Measurements from ENCODE around the gene FAM124B.

Gene FAM124B

DNA sequence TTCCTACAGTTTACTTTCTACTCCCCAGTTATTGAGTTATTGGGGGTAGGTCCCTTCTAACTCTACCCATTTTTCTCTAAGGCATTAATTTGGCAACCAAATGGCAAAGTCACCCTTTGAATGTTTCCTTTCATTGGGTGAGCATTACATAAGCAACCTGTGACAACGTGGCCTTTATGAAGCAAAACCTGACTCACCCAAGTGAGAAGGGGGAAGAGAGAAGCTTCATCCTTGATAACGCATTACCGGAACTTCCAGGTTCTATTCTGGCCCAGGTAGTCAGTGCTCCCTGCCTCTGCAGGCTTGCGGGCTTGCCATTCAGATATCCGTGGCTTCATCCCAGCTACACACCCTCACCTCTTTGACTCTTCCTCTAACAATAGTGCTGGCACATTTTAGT, 39.1 kb upstream of the FAM124B start:
- TF ChIP-seq, protein P1, sequence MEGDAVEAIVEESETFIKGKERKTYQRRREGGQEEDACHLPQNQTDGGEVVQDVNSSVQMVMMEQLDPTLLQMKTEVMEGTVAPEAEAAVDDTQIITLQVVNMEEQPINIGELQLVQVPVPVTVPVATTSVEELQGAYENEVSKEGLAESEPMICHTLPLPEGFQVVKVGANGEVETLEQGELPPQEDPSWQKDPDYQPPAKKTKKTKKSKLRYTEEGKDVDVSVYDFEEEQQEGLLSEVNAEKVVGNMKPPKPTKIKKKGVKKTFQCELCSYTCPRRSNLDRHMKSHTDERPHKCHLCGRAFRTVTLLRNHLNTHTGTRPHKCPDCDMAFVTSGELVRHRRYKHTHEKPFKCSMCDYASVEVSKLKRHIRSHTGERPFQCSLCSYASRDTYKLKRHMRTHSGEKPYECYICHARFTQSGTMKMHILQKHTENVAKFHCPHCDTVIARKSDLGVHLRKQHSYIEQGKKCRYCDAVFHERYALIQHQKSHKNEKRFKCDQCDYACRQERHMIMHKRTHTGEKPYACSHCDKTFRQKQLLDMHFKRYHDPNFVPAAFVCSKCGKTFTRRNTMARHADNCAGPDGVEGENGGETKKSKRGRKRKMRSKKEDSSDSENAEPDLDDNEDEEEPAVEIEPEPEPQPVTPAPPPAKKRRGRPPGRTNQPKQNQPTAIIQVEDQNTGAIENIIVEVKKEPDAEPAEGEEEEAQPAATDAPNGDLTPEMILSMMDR (conservative IDR thresholded peaks at IDR 0.05; ENCODE audit: low read length) = no peak
- no peak for TF ChIP-seq EZH2phosphoT487 (IDR thresholded peaks at IDR 0.05; ENCODE audit: borderline replicate concordance)
- Histone ChIP-seq H3K4me1 (ENCODE audit: insufficient read depth, low read length, poor library complexity, severe bottlenecking) (peaks cover 5% of the 10 kb centered on the region), H3K9me3 (ENCODE audit: insufficient read depth, low read depth, low read length) (no peaks in the 10 kb centered on the region), H3K36me3 (ENCODE audit: insufficient read depth, low read length) (no peaks in the 10 kb centered on the region), H4K20me1 (ENCODE audit: insufficient read depth, low read length, poor library complexity, severe bottlenecking) (no peaks in the 10 kb centered on the region), H3K4me3 (ENCODE audit: low read length, poor library complexity, severe bottlenecking) (no peak overlapping the region), H3K9me2 (replicated peaks; ENCODE audit: low read depth, low read length) (no peaks in the 10 kb centered on the region), H2AFZ (ENCODE audit: low read length) (no peak overlapping the region), H3K4me2 (ENCODE audit: low read depth, low read length, poor library complexity, severe bottlenecking) (no peak overlapping the region), H3K27me3 (ENCODE audit: insufficient read depth, low read length, poor library complexity, severe bottlenecking) (no peaks in the 10 kb centered on the region), H3K9ac (ENCODE audit: low read depth, low read length, poor library complexity, severe bottlenecking) (no peak overlapping the region), H3K79me2 (ENCODE audit: insufficient read depth, low read length) (no peaks in the 10 kb centered on the region), H3F3A (ENCODE audit: low read depth) (no peaks in the 10 kb centered on the region)

DNA sequence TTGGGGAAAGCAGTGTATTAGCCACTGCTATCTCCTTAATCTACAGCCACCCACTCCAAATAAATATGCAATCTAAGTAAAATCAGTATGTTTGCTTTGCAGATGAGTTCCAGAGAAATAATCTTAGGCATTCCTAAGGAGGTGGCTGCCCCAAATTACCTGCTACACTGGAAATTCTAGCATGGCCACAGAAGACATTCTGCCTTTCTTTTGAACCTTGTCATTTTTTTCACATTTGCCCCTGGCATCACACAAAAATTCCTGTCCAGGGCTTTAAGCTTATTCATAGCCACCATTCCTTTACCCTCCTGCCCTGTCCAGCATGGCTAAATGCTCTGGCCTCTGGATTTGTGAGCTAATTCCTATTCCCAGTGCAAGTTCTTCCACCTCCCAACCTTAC, 36.8 kb upstream of the FAM124B start:
- Histone ChIP-seq H3K79me2 (ENCODE audit: insufficient read depth, low read length) (no peaks in the 10 kb centered on the region), H3K4me2 (ENCODE audit: low read depth, low read length, poor library complexity, severe bottlenecking) (no peak overlapping the region), H3F3A (ENCODE audit: low read depth) (no peaks in the 10 kb centered on the region), H3K9ac (ENCODE audit: low read depth, low read length, poor library complexity, severe bottlenecking) (no peak overlapping the region), H3K36me3 (ENCODE audit: insufficient read depth, low read length) (no peaks in the 10 kb centered on the region), H2AFZ (ENCODE audit: low read length) (no peak overlapping the region), H4K20me1 (ENCODE audit: insufficient read depth, low read length, poor library complexity, severe bottlenecking) (no peaks in the 10 kb centered on the region), H3K4me1 (ENCODE audit: insufficient read depth, low read length, poor library complexity, severe bottlenecking) (peaks cover 7% of the 10 kb centered on the region), H3K9me2 (replicated peaks; ENCODE audit: low read depth, low read length) (no peaks in the 10 kb centered on the region), H3K4me3 (ENCODE audit: low read length, poor library complexity, severe bottlenecking) (no peak overlapping the region), H3K27me3 (ENCODE audit: insufficient read depth, low read length, poor library complexity, severe bottlenecking) (no peaks in the 10 kb centered on the region), H3K9me3 (ENCODE audit: insufficient read depth, low read depth, low read length) (no peaks in the 10 kb centered on the region)
- no peak for TF ChIP-seq EZH2phosphoT487 (IDR thresholded peaks at IDR 0.05; ENCODE audit: borderline replicate concordance)
- TF ChIP-seq, protein P1 (conservative IDR thresholded peaks at IDR 0.05; ENCODE audit: low read length) = no peak

DNA sequence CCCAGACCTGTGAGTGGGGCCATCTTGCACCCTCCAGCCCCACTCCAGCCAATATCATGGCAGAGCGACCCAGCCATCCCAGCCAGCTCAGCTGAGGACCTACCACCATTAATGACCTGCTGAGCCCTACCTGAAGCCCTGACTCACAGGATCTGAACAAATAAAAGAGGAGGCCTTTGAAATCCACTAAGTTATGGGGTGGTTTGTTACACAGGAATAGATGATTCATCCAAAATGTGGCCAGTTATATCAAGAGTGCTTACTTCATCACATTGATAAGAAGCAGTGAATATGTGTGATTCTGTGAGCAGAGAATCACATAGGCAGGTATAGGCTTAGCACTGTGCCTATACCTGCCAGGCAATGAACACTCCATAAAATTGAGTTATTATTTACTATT, 34.7 kb upstream of the FAM124B start:
- no peaks in the 10 kb centered on the region for H4K20me1 ChIP-seq (ENCODE audit: insufficient read depth, low read length, poor library complexity, severe bottlenecking)
- no peaks in the 10 kb centered on the region for H3K79me2 ChIP-seq (ENCODE audit: insufficient read depth, low read length)
- no peak overlapping the region for H3K4me2 ChIP-seq (ENCODE audit: low read depth, low read length, poor library complexity, severe bottlenecking)
- H3F3A ChIP-seq (ENCODE audit: low read depth) = no peaks in the 10 kb centered on the region
- H3K27me3 ChIP-seq (ENCODE audit: insufficient read depth, low read length, poor library complexity, severe bottlenecking) = no peaks in the 10 kb centered on the region
- H3K4me3 ChIP-seq (ENCODE audit: low read length, poor library complexity, severe bottlenecking) = no peak overlapping the region
- H3K36me3 ChIP-seq (ENCODE audit: insufficient read depth, low read length) = no peaks in the 10 kb centered on the region
- H3K9me3 ChIP-seq (ENCODE audit: insufficient read depth, low read depth, low read length) = no peaks in the 10 kb centered on the region
- H2AFZ ChIP-seq (ENCODE audit: low read length) = no peak overlapping the region
- peaks cover 5% of the 10 kb centered on the region for H3K4me1 ChIP-seq (ENCODE audit: insufficient read depth, low read length, poor library complexity, severe bottlenecking)
- no peak overlapping the region for H3K9ac ChIP-seq (ENCODE audit: low read depth, low read length, poor library complexity, severe bottlenecking)
- H3K9me2 ChIP-seq (replicated peaks; ENCODE audit: low read depth, low read length) = no peaks in the 10 kb centered on the region
- no peak for TF ChIP-seq EZH2phosphoT487 (IDR thresholded peaks at IDR 0.05; ENCODE audit: borderline replicate concordance)
- TF ChIP-seq, protein P1 (conservative IDR thresholded peaks at IDR 0.05; ENCODE audit: low read length) = no peak
